Nucleus accumbens (tissue), 56 donors: ENCODE results near the gene OCA2.
"Not testable (repeated sequence)": the region's sequence is repeated elsewhere in the genome, so short reads cannot be mapped to it uniquely, and the experiment has no call there.

Experiments used
- DNase-seq, 56 donors: peaks; one replicate each; lab custom pipeline; 2025; lab: John Stamatoyannopoulos, UW

The OCA2 gene

DNA sequence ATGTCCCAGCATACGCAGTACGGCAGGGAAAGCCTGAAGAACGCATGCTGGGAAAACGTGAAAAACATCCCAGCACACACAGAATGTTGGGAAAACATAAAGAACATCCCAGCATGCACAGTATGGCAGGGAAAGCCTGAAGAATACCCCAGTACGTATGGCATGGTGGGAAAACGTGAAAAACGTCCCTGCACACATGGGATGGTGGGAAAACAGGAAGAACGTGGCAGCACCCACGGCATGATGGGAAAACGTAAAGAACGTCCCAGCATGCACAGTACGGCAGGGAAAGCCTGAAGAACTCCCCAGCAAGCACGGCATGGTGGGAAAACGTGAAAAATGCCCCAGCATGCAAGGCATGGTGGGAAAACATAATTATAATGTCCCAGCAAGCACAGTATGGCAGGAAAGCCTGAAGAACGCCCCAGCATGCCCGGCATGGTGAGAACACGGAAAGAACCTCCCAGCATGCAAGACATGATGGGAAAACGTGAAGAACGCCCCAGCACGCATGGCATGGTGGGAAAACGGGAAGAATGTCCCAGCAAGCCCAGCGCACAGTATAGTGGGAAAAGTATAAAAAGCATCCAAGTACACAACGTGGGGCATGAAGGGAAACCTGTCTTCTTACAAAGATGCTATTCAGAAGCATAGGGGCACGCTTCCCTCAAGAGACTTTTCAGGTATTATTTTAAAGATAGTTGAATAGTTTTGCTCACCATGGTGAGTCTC, 128.3 kb downstream of the OCA2 start:
- no peak for DNase-seq

GRCh38 chr15:27967541-27967940, 131.6 kb downstream of the OCA2 start:
- no peak for DNase-seq

GRCh38 chr15:27965546-27965945, 133.6 kb downstream of the OCA2 start:
- peak in 2 of 56 donors; percentile 7 to 36 for DNase-seq

GRCh38 chr15:27961801-27962200, 137.3 kb downstream of the OCA2 start:
- DNase-seq, result no peak

DNA sequence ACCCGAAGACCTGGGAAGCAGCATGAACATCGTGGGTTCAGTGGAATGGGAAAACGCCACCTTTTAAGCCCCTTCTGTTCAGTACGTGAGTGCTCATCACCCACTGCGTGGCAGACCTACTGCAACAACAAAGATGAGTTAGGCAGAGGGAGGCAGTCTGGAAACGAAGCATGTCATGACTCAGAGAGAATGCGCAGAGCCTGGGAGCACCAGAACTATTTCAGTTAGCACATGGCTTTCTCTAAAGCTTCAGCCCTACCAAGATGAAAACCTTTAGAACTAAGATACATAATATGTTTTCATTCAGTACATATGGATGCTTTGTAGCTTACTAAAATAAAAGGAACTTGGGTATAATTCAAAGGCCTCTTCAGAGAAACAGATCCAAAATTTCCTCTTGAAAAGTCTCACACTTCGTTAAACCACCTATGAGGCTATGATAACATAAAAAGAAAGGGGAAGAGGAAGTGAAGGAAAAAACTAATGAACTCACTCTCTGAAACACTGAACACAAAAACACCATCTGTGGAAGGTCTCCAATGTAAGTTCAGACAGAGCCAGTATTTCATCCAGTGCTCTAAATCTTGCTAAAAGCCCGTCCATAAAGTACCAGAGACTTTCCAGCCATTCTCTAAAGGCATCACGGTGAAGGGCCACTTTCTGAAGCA, 140.1 kb downstream of the OCA2 start:
- peak in 8 of 56 donors; percentile 15 to 51 (median 32) for DNase-seq

DNA sequence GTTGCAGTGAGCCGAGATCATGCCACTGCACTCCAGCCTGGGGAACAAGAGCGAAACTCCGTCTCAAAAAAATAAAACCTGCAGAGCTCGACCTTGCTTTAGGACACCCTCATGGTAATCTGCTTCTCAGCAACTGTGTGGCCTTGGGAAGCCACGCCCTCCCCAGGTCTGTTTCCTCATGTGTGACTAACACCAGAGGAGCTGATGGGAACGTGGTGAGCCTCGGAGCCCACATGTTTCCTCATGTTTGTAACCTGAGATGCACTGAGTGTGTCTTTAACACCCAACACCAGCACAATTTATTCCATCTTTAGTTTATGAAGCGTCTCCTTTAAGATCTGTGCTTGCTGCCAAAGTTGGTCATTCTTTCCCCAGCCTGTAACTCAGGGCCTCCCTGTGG, 142.8 kb downstream of the OCA2 start:
- no peak for DNase-seq

GRCh38 chr15:27955087-27955486, 144.0 kb downstream of the OCA2 start:
- DNase-seq, result peak in 2 of 56 donors; percentile 13 to 15

GRCh38 chr15:27952593-27952992, 146.5 kb downstream of the OCA2 start:
- DNase-seq, result not testable (repeated sequence)

- no peak for DNase-seq
Observed at GRCh38 chr15:27951191-27951890, 147.8 kb downstream of the OCA2 start.

GRCh38 chr15:27949089-27949488, 150.0 kb downstream of the OCA2 start:
- DNase-seq, result no peak

GRCh38 chr15:27939246-27939645, 159.9 kb downstream of the OCA2 start:
- DNase-seq, result no peak

DNA sequence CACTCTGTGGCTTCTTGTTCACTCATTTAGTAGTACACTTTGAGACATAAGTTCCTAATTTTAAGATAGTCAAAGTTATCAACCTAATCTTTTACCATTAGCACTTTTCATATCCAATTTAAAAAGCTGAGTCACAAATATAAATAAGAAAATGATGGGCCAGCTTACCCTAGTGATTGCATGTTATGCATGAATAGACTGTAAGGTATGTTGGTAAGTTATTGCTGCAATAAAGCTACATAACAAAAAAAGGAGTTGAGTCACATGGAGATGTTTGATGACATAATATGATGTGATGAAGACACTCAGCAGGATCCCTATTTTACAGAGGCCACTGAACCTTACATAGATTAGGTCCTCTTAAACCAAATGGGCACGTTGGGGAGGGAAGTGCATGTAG, 161.3 kb downstream of the OCA2 start:
- no peak for DNase-seq

DNA sequence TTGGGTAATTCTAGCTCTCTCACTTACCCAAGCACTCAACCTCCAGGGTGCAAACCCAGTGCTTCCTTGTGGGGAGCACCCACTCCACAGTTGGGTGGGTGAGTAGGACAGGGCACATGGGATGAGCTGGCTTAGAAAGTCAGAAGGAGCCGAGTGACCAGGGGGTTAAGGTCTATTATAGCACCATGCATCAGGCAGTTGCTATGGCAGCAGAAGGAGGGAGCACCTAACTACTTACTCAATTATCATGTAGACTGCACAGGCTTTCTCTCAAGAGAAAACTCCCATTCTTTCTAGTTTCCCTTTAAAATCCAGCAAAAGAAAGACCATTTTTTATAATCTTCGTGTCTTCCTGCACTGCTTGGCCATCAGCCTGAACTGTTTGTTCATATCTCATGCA, 163.0 kb downstream of the OCA2 start:
- DNase-seq, result no peak

- no peak for DNase-seq
Observed at GRCh38 chr15:27935328-27935727, 163.8 kb downstream of the OCA2 start.

DNA sequence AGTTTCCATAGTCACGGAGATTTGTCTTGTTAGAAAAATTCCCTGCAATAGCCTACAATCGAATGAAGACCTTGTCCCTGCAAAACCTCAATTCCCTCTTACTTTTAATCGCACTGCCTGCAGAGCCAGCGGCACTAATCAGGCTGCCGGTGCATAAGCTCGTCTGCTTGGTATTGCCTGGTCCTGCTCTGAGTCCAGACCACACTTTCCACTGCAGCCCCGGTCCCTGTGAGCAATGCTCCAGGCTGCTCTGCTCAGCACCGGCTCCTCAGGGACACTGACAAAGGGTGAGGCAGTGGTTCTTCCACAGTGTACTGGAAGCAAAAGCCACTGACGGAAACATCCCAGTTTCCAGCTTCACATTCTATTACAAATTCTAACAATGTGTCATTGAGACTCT, 164.3 kb downstream of the OCA2 start:
- no peak for DNase-seq

- DNase-seq, result no peak
Observed at GRCh38 chr15:27933562-27933961, 165.6 kb downstream of the OCA2 start.

DNA sequence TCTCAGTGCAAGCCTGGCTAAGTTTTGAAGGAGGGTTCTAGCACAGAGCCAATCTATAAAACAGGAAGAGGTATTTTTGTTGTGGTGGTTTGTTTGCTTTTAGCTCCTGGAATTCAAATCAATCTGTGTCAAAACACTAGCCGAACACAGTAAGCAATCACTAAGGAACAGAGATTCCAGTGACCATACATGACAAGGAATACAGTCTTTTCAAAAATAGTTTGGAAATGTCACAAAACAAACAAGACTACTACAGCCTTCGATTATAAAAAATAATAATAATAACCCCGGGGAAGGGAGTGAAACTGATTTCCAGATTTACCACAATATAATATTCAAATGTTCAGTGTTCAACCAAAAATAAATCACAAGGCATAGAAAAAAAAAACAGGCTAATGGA, 166.5 kb downstream of the OCA2 start:
- DNase-seq, result no peak

- DNase-seq, result no peak
Observed at GRCh38 chr15:27928386-27928785, 170.7 kb downstream of the OCA2 start.

DNA sequence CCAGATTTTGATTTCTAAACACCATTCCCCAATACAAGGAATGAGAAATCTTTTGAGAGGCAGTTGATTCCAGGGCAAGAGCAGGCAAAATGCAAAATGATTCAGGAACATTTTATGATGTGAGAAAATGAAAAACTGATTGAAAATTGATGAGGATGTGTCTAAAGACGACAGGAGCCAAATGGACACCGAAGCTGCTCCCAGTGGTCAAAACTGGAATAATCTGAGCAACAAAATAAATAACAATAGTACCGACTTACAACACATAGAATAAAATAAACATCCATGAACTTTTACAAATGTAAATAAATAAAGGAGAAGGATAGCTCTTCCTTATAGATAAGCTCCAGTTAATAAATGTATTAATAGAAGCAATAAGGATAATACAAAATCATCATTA, 186.8 kb downstream of the OCA2 start:
- DNase-seq, result no peak

DNA sequence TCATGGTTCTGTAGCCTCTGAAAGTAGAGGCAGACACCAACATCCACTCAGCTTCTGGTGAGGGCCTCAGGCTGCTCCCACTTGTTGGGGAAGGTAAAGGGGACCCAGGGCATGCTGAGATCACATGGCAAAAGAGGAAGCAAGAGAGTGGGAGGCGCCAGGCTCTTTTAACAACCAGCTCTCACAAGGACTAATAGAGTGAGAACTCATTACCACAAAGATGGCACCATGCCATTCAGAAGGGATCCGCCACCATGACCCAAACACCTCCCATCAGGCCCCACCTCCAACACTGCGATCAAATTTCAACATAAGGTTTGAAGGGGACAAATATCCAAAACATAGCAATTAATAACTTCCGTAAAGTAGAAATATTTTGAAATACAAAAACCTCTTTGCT, 192.3 kb downstream of the OCA2 start:
- DNase-seq, result no peak

GRCh38 chr15:27903405-27903804, 195.7 kb downstream of the OCA2 start:
- no peak for DNase-seq
